DMS53 (cell line): ENCODE measurements around the gene MET.
"Not testable (repeated sequence)": the region's sequence is repeated elsewhere in the genome, so short reads cannot be mapped to it uniquely, and the experiment has no call there.

Experiments used
- DNase-seq: peaks from one replicate; lab custom pipeline; 2025; lab: John Stamatoyannopoulos, UW

The MET gene

DNA sequence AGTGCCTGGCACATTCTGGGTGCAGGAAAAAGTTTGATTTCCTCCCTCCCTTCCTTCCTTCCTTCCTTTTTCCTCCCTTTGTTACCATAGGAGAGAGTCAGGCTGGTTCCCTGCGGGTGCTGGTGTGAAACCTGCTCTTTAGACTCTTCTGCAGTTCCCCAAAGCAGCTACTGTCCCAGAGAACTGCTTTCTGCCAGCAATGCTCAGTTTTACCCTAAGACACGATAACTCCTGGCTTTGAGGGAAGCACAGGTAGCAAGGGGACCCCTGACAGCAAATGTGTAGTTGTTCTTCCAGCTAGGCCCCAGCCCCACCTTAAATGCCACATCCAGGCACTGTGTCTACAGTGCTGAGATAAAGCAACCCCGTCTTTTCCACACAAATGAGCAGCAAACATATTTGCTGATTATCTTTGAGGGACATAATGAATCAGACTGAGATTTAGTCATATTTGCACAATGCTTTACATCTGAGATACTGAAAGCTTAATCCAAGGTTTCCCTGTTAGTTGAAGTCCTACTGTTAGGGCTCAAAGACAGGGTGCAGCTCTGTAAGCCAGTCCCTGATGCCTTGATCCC lies 55.5 kb downstream of the MET start:
- DNase-seq: no peak

DNA sequence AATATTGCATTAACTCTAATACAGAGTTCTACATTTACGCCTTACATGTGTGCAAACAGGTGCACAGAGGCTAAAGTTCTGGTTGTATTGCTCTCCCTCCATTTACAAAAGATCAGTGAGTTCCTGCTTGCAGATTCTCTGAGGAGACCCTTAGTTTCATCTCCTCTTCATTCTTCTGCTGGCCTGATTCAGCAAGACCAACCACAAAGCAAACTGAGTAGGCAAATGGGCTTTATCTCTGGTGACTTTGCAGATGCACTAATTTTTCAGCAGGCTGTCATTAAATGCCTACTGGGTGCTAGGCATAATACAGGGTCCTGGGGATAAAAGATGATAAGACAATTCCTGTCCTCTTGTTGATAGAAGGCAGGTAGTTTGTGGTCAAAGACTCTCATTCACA lies 56.4 kb downstream of the MET start:
- no peak for DNase-seq

DNA sequence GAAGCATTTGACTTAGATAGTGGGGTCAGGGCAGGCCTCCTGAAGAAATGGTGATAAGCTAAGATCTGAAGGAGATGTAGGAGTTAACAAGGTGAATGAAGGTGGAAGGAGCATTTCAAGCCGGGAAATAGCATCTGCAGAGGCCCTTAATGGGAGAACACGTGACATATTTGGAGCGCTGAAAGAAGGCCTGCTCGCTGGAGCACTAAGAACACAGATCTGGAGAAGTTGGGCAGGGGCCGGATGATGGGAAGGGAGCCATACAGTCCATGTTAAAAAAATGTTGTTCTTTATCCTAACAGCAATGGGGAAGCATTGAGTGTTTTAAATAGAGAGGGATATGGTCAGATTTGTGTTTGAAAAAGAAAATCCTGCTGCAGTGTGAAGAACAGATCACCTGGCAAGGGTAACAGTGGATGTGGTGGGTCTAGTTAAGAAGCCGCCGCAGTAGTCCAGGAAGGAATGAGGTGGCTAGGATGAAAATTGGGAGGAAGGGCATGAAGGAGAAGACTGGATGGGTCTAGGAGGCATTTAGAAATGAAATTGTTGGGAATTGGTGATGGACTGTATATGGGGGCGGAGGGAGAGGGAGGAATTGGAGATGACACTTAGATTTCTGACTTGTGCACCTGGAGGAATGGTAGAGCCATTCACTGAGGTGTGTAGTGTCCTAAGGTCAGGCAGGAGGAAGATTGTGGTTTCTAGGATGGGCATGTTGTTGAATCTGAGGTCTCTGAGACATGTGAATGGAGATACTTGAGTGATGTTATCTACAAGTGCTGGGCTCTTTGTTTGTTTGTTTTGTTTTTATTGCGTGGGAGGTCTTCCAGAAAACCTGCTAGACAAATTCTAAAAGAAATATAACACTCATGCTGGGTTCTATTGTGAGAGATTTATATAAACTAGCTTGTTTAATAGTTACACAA lies 58.4 kb downstream of the MET start:
- DNase-seq: peak; percentile 44

DNA sequence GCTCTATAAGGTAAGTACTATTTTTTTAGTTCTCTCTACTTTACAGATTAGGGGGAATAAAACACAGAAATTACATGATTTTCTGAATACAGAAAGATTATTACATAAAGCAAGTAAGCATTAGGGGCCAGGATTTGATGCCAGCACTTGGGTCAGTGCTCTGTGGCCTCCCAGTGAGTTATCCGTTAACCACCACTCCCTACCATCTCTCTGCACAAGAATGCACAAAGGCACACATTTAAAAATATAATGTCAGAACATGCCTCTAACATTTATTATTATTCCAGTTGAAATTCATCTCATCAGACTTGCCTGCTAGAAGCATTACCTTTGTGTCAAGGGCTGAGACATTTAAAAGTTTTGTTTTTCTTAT lies 59.0 kb downstream of the MET start:
- no peak for DNase-seq

DNA sequence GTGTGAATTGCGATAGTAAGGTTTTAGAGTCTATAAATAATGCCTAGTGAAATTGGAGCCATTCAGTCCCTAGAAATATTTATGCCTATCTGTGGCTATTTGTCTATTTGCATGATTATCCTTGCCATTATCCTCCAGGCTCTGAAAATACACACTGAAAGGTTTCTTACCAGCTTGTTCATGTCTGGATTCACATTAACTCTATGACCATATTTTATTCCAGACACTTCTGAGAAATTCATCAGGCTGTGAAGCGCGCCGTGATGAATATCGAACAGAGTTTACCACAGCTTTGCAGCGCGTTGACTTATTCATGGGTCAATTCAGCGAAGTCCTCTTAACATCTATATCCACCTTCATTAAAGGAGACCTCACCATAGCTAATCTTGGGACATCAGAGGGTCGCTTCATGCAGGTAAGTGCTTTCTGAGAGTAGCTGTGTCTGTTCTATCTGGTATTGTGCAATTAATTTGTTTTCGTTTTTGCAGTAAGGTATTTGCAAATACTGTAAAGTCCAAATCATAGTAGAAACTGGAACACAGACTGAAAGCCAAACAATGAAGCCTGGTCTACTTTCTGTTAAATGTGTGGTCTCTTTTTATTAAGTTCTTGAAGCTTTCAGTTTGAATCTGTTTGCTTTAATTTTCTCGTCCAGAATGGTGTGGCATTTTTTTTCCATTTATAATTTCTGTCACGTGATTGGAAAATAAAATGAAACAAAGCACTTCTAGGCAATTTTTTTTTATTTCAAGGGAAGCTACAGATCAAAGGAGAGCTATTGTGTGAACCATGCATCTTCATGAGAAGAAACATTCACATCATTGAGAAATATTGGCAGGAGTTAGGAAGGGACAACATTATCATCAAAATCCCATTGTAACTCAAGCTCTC lies 59.7 kb downstream of the MET start:
- DNase-seq: no peak

DNA sequence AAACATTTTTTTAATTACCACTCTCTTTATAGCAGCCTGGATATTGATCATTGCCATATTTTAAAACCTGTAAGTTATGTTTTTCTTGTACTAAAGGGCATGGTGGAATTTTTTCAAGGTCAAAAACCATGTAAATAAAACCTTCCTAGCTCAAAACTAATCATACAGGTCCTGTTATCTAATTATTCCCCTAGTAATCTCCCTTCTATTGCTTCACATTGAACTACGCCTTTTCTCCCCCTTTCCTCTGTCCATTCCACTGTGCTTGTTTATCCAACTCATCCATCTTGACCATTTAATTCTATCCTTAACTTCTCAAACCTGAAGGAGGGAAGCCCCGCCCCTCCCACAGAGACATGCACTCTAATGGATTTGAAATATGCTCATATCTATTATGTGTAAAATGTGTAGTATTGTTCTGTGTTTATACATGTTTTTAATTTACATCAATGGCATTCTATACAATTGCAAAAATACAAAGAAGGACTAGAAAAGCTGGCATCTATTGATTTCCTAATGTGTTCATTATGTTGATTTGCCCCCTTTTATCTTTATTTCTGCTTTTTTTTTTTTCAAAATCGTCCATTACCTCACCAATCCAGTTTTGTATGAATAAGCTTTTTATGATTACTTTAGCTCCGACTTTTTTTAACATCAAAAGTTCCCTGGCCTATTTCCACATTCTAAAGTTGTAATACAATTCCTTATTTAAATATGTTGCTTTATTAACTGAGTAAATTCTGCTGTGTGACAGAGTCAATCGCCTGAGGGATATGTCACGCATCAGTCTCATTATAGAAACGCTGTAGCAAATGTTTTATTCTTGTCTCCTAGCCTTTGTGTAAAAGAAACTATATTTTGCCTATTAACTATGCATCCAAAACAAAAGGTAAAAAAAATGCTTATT lies 61.0 kb downstream of the MET start:
- DNase-seq: no peak

DNA sequence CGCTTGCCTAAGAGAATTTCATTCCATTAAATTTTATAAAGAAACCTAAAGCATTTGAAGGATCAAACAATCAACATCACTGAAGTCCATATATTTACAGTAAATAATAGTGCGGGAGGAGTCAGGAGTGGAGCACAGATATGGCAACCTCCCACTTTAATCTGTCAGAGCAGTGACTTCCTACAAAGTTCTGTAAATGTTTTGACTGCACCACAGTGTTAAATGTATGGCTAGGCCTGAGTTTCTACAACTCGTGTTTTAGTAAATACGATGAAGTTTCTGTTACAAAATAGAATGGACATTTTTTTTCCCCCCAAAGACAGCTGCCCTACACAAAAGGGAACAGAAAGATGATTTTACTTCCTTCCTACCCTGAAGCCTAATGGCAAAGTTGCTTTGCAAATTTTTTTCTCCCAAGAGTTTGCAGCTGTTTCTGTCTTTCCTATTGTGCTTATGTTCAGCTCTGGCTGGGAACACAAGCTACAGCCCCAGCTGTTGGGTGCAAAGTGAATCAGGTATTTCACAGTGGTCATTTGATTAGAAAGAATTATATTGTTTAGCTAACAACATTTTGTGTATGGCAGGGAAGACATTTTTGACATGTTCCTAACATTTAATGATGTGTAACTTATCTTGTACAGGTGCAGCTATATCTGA lies 62.1 kb downstream of the MET start:
- no peak for DNase-seq

DNA sequence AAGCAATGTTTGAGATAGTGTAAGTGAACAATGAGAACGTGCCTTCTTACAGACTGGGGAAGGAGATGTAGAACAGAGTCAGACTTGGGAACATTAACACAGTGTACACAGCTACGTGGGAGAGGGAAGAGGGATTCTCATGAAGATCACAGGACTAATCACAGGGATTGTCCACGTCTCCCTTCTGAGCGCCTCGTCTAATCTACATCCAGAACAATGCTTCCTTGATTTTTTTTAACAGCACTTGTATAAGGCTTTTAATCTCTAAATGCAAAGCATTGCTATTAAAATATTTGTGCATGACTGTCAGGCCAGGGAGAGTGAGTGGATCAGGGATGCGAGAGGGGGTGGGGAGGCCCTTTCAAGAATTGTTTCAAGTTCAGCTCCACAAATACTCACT lies 62.7 kb downstream of the MET start:
- no peak for DNase-seq

DNA sequence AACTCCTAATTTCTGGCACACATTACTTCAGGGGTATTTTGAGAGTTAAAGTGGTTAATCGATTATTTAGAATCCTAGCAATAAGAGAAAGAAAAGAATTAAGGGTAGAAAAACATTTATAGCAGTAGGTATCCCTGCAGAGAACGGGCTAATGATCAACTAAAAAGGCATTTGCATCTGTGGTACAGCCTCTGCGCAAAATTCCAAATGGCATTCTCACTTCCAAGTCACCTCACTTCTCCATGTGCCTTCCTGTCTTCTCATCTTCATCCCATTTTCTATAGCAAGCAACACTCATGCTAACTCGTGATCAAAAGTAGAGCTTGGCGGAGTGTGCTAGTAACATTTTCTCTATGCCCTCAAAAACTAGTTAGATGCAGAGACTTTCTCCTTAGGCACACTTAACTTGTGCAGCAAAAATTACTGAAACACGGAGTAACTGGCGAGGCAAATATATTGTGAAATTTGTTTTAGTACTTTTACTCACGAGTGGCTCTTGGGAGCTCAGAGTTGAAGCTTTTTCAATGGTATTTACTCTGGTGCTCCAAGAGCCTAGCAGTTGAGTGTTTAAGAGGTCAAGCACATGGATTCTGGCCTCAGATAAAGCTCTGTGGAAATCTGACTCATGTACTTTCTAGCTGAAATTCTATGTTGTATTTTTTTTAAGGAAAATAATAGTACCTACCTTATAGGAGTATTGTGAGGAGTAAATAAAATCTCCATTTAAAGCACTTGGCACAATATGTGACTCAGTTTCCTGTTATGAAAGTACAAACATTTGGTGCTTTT lies 65.1 kb downstream of the MET start:
- peak; percentile 84 for DNase-seq

DNA sequence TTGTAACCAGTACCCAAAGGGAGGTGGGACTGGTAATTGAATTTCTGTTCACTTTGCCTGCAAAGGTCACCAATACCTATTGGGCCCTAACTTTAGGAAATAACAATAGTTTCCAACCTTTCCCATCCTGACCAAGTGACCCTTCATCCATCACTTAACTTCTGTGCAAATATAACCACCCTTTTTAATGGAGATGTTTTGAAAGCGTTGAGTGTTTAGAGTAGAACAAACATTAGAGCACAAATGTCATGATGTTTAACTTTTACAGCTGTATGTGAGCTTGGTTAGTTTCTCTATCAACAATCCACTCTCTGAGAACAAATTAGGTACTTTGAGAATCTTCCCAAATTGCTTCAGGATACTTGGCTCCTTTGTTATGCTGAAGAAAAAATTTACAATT lies 66.4 kb downstream of the MET start:
- DNase-seq: peak; percentile 51

DNA sequence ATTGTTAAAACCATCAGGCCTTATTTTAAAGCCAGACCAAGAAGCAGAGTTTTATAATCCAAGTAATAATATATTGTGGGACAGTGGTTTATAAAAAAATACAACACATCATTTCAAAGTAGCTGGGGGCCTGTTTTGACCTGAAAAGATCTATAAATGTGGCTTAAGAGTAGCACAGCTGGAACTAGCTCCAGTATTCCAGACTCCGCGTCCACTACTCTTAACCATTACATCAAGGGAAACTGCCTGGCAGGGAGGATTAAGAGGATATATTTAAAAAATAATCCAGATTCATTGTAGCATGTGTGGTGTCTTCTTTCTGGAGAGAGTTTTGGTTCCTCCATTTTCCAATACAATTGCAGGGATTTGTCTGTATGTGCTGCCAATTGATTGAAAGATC lies 67.3 kb downstream of the MET start:
- no peak for DNase-seq

DNA sequence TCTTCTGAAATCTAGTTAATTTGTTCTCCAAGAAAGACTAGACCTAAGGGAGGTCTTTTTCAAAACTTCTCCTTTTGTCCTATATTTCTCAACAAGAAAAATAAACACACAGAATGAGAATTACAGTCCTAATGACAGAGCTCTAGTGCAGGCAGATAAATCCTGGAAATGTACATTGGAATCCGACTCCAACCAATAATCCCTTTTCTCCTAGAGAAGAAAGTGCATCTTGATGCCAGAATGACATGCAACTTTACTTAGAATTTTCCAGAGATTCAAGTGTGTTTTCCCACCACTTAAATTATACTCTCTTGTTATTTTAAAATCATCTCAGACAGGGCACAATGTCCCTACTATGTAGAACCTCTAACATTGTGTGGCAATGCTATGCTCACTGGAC lies 68.2 kb downstream of the MET start:
- DNase-seq: no peak

DNA sequence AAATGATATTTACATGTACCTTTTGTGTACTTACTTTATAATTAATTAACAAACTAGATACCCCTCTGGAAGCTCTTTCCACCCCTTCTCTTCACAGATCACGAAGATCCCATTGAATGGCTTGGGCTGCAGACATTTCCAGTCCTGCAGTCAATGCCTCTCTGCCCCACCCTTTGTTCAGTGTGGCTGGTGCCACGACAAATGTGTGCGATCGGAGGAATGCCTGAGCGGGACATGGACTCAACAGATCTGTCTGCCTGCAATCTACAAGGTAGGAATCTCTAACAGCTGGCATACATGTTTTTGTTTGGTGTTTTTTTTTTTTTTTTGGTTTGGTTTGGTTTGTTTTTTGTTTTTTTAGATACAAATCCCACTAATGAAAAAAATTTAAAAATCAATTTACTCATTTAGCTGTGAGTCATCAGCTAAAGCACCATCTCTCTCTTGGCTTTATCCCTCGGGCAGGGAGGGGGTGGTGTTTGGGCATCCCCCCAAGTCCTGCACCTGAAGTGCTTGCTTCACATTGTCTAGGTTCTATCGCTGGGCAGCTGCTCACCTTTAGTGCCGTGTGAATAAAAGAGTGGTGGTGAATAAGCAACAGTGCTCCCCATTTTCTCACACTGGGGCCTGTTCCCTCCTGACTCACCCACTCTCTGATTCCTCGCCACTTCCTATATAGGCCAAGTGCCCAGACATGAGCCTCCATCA lies 68.9 kb downstream of the MET start:
- DNase-seq: no peak

DNA sequence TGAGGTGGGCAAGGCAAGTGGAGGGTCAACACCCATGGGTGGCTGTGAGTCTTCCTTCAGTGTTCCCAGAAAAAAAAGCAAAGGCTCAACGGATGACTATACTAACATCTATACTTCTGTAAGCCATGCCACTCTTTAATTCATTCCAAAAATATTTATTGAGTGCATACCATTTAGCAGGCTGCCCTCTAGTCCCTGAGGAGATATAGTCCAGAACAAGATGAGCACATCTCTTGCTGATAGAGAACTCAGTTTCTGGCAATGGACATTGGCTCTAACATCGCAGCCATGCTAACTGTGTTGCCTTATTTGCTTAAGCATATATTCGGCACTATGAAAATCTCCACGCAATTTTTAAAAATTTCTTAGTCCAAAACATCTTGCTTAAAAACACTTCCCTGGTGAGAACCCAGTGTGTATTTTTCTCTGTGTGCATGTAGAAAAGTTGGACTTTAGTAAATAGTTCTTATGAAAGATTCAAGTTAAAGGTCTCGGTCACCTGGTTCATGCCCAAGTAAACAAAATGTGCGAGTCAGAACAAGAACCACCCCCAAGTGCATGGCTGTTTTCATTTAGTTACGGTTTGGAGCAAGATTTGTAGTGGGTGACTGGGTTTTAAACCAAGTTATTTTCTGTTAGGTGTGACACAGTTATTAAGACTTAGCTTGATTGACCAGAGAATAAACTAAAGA lies 69.8 kb downstream of the MET start:
- DNase-seq: no peak

DNA sequence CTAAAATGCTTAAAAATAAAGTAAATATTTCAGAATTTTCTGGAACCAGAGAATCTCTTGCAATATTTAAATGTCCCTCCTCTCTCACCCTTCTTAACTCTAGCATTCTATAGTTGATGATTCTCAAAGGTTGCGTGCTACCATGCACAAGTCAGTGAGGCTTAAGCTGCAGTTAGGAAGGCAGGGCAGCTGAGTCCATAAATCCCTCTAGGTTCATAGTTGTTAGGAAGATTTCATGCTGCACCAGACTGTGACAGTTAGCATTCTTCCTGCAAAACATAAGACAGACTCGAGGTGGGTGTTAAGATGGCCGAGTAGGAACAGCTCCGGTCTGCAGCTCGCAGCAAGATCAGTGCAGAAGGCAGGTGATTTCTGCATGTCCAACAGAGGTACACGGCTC lies 70.6 kb downstream of the MET start:
- no peak for DNase-seq

DNA sequence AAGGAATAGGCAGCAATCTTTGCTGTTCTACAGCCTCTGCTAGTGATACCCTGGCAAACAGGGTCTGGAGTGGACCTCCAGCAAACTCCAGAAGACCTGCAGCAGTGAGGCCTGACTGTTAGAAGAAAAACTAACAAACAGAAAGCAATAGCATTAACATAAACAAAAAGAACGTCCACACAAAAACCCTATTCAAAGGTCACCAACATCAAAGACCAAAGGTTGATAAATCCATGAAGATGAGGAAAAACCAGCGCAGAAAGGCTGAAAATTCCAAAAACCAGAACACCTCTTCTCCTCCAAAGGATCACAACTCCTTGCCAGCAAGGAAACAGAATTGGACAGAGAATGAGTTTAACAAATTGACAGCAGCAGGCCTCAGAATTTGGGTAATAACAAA lies 71.8 kb downstream of the MET start:
- DNase-seq: not testable (repeated sequence)

DNA sequence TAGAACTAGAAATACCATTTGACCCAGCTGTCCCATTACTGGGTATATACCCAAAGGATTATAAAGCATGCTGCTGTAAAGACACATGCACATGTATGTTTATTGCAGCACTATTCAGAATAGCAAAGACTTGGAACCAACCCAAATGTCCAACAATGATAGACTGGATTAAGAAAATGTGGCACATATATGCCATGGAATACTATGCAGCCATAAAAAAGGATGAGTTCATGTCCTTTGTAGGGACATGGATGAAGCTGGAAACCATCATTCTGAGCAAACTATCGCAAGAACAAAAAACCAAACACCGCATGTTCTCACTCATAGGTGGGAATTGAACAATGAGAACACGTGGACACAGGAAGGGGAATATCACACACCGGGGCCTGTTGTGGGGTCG lies 74.4 kb downstream of the MET start:
- DNase-seq: not testable (repeated sequence)

DNA sequence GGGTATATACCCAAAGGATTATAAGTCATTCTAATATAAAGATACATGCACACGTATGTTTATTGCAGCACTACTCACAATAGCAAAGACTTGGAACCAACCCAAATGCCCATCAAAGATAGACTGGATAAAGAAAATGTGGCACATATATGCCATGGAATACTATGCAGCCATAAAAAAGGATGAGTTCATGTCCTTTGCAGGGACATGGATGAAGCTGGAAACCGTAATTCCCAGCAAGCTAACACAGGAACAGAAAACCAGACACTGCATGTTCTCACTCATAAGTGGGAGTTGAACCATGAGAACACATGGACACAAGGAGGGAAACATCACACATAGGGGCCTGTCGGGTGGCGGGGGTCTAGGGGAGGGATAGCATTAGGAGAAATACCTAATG lies 79.1 kb downstream of the MET start:
- not testable (repeated sequence) for DNase-seq
